Measurements from ENCODE around the gene CD300LB.

Gene CD300LB

DNA sequence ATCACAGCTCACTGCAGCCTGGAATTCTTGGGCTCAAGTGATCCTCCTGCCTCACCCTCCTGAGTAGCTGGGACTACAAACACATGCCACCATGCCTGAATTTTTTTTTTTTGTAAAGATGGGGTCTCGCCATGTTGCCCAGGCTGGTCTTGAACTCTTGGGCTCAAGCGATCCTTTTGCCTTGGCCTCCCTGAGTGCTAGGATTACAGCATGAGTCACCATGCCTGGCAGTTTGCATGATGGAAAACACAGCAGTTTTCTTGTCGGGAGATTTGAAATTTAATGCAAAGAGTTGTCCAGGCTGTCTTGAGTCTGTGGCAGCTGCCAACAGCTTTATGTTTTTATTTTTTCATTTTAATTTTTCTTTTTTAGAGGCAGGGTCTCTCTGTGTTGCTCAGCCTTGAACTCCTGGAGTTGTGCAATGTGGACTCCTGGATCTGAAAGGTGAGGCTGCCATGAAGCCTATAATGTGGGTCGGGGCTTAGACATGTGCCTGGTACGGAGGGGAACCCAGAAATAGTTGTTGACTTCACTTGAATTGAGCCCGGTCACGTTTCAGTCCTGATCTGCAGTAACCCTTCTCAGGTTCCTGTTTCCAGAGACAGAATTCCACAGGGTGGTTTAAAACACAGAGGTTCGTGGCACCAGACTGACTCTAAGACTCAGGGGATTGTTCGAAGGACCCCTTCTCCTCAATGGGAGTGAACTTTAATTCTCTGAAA is 46.1 kb downstream of the CD300LB start:
- no peak overlapping the region for H3K4me3 ChIP-seq (replicated peaks; ENCODE audit: low read depth, low read length)
- DNase-seq (ENCODE audit: extremely low read depth, low read depth), result no peak
- no peak for TF ChIP-seq CTCF (IDR thresholded peaks at IDR 0.05; ENCODE audit: low read depth, low read length, missing control alignments)

DNA sequence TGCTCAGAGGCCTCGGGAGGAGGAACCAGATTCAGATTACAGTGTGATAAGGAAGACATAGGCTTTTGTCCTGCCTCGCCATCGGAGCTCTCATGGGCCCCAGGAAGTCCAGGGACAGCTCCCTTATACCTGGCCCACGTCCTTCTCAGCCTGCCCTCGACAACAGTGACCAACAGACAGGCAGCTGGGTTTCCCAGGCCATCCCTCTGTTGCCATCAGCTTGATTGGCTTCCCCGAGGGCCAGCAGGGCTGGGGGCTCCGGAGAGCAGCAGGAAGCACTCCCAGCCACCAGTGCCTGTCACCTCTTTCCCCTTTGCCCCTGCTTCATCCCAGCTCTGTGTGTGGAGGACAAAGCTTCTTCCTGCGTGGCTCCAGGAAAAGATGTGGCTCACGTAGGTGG is 47.2 kb downstream of the CD300LB start:
- DNase-seq (ENCODE audit: extremely low read depth, low read depth), result no peak
- TF ChIP-seq CTCF (IDR thresholded peaks at IDR 0.05; ENCODE audit: low read depth, low read length, missing control alignments), result no peak
- no peak overlapping the region for H3K4me3 ChIP-seq (replicated peaks; ENCODE audit: low read depth, low read length)

DNA sequence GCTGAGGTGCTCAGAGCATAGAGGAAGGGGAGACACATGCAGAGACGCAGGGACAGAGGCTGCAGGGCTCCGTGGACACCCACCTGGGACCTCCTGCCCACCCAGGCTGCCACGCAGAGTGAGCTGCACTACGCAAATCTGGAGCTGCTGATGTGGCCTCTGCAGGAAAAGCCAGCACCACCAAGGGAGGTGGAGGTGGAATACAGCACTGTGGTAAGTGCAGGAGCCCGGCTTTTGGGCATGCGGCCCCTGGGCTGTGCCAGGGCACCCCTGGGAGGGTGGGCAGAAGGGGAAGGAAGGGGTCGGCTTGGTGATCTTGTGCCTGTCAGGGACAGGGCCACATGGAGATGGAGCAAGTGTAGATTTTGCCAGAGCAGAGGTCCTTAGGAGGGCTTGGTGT is 49.7 kb downstream of the CD300LB start:
- TF ChIP-seq CTCF (IDR thresholded peaks at IDR 0.05; ENCODE audit: low read depth, low read length, missing control alignments), result no peak
- DNase-seq (ENCODE audit: extremely low read depth, low read depth), result no peak
- H3K4me3 ChIP-seq (replicated peaks; ENCODE audit: low read depth, low read length), result no peak overlapping the region

DNA sequence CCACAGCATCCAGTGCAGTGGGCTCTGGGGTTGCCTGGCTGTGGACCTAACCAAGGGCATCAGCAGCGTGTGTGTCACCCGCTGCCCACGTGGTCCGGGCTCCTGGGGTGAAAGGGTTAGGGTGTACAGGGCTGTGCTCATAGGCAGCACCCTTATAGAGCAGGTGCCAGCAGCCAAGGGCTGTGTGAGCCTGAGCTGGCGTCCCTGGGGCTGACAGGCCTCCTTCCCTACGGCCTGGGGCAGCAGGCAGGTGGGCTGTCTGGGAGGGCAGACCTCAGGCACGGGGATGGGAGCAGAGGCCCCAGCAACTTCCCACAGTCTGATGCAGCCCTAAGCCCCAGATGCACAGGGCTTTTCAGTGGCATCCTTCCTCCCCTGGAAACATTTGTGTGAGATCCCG is 51.0 kb downstream of the CD300LB start:
- no peak for TF ChIP-seq CTCF (IDR thresholded peaks at IDR 0.05; ENCODE audit: low read depth, low read length, missing control alignments)
- H3K4me3 ChIP-seq (replicated peaks; ENCODE audit: low read depth, low read length), result no peak overlapping the region
- no peak for DNase-seq (ENCODE audit: extremely low read depth, low read depth)

- DNase-seq (ENCODE audit: extremely low read depth, low read depth), result no peak
- TF ChIP-seq CTCF (IDR thresholded peaks at IDR 0.05; ENCODE audit: low read depth, low read length, missing control alignments), result no peak
- H3K4me3 ChIP-seq (replicated peaks; ENCODE audit: low read depth, low read length), result no peak overlapping the region
These were observed 52.7 kb downstream of the CD300LB start for GRCh38 chr17:74478420-74479100.

DNA sequence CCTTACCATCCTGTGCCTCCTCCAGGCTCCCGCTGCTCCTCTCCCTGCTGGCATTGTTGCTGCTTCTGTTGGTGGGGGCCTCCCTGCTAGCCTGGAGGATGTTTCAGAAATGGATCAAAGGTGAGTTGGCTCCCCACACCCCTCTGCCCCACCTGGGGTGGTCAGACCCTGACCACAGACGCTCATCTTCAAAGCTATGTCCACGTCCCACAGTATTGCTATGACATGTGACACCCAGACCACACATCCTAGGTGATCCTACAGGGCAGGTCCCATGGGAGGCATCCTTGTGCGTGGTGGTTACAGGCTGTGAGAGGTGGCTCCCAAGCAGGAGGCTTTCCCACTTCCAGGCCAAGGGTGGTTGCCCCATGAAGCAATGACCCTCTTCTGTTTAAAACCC is 53.9 kb downstream of the CD300LB start:
- no peak for TF ChIP-seq CTCF (IDR thresholded peaks at IDR 0.05; ENCODE audit: low read depth, low read length, missing control alignments)

More for the DNA sequence above, 53.9 kb downstream of the CD300LB start:
- no peak overlapping the region for H3K4me3 ChIP-seq (replicated peaks; ENCODE audit: low read depth, low read length)
- DNase-seq (ENCODE audit: extremely low read depth, low read depth), result no peak
